Measurements from ENCODE around the gene SERTAD4.
A peak's percentile ranks its signal among the peaks of the same experiment; 100 is the strongest.

The SERTAD4 gene

GRCh38 chr1:210233495-210234328 lies 1.1 kb downstream of the SERTAD4 start:
- H2BK15ac ChIP-seq (replicated peaks; ENCODE audit: low read depth): no peak overlapping the region
- H2BK120ac ChIP-seq (ENCODE audit: low read depth, low read length): peak overlapping the region; percentile 23
- peak overlapping the region; percentile 78 for H3K9ac ChIP-seq (ENCODE audit: low read length)
- peak; percentile 75 for DNase-seq
- no peak overlapping the region for H3K4ac ChIP-seq (ENCODE audit: low read depth, low read length)
- peak overlapping the region; percentile 89 for H3K23ac ChIP-seq (ENCODE audit: low read length)
- H3K4me2 ChIP-seq (ENCODE audit: low read length): peak overlapping the region; percentile 83
- peak overlapping the region; percentile 9 for H3K18ac ChIP-seq (ENCODE audit: low read length)
- no peak overlapping the region for H4K8ac ChIP-seq (ENCODE audit: low read depth, low read length)
- H3K56ac ChIP-seq (ENCODE audit: low read length): peak overlapping the region; percentile 93
- no peaks in the 10 kb centered on the region for H3K79me1 ChIP-seq (ENCODE audit: low read length)
- H3K27me3 ChIP-seq (ENCODE audit: insufficient read depth, low read length, poor library complexity): no peaks in the 10 kb centered on the region
- H3K4me1 ChIP-seq (ENCODE audit: control insufficient read depth, low read depth, low read length): peaks cover 3% of the 10 kb centered on the region
- WGBS (ENCODE audit: extremely low coverage, insufficient coverage, low lambda C conversion rate): no CpG with 5 or more reads among the region's 61 CpGs
- H3K27ac ChIP-seq (ENCODE audit: low read depth, low read length): peak overlapping the region; percentile 83
- H2AK5ac ChIP-seq (ENCODE audit: low read length): no peak overlapping the region
- H3K79me2 ChIP-seq (ENCODE audit: control insufficient read depth, insufficient read depth, low read length): no peaks in the 10 kb centered on the region
- H3K4me3 ChIP-seq (ENCODE audit: low read length): peak overlapping the region; percentile 70
- no peak overlapping the region for H2BK5ac ChIP-seq (ENCODE audit: low read length)
- H4K5ac ChIP-seq (ENCODE audit: low read length): no peak overlapping the region
- H3K36me3 ChIP-seq (ENCODE audit: control insufficient read depth, insufficient read depth, low read length): no peaks in the 10 kb centered on the region

DNA sequence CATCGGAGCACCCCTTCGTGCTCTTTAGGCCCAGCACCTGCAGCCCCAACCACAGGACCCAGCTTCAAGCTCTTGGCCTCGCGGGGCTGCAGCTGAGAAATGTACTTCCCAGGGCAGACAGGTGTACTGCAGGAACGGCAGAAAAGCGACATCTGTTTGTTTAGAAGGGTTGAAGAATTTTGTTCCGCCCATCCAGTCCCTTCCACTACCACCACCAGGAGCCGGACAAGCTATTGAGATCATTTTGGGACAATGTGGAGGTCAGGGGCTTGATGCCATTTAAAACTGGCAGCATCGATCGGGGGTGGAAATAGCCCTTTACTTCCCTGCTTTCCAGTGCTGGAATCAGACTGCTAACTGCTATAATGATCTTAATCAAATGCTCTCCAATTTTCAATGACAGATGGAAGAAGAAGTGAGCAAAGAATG lies 1.7 kb downstream of the SERTAD4 start:
- Histone ChIP-seq H3K56ac (ENCODE audit: low read length) (peak overlapping the region; percentile 81), H3K27me3 (ENCODE audit: insufficient read depth, low read length, poor library complexity) (no peaks in the 10 kb centered on the region), H2AK5ac (ENCODE audit: low read length) (no peak overlapping the region), H3K18ac (ENCODE audit: low read length) (no peak overlapping the region), H2BK15ac (replicated peaks; ENCODE audit: low read depth) (no peak overlapping the region), H3K79me1 (ENCODE audit: low read length) (no peaks in the 10 kb centered on the region), H4K8ac (ENCODE audit: low read depth, low read length) (no peak overlapping the region), H3K4ac (ENCODE audit: low read depth, low read length) (no peak overlapping the region), H2BK5ac (ENCODE audit: low read length) (no peak overlapping the region), H3K36me3 (ENCODE audit: control insufficient read depth, insufficient read depth, low read length) (no peaks in the 10 kb centered on the region), H3K4me2 (ENCODE audit: low read length) (peak overlapping the region; percentile 83), H2BK120ac (ENCODE audit: low read depth, low read length) (no peak overlapping the region), H4K5ac (ENCODE audit: low read length) (no peak overlapping the region), H3K27ac (ENCODE audit: low read depth, low read length) (no peak overlapping the region), H3K79me2 (ENCODE audit: control insufficient read depth, insufficient read depth, low read length) (no peaks in the 10 kb centered on the region), H3K23ac (ENCODE audit: low read length) (no peak overlapping the region), H3K4me3 (ENCODE audit: low read length) (no peak overlapping the region), H3K4me1 (ENCODE audit: control insufficient read depth, low read depth, low read length) (peaks cover 3% of the 10 kb centered on the region), H3K9ac (ENCODE audit: low read length) (peak overlapping the region; percentile 38)
- no CpG with 5 or more reads among the region's 10 CpGs for WGBS (ENCODE audit: extremely low coverage, insufficient coverage, low lambda C conversion rate)
- no peak for DNase-seq

- no peak overlapping the region for H3K27ac ChIP-seq (ENCODE audit: low read depth, low read length)
- no peak overlapping the region for H2AK5ac ChIP-seq (ENCODE audit: low read length)
- H3K56ac ChIP-seq (ENCODE audit: low read length): no peak overlapping the region
- H2BK120ac ChIP-seq (ENCODE audit: low read depth, low read length): no peak overlapping the region
- no CpG with 5 or more reads among the region's 3 CpGs for WGBS (ENCODE audit: extremely low coverage, insufficient coverage, low lambda C conversion rate)
- H2BK15ac ChIP-seq (replicated peaks; ENCODE audit: low read depth): no peak overlapping the region
- no peak overlapping the region for H3K9ac ChIP-seq (ENCODE audit: low read length)
- no peak overlapping the region for H2BK5ac ChIP-seq (ENCODE audit: low read length)
- H3K79me2 ChIP-seq (ENCODE audit: control insufficient read depth, insufficient read depth, low read length): no peaks in the 10 kb centered on the region
- H3K4ac ChIP-seq (ENCODE audit: low read depth, low read length): no peak overlapping the region
- H3K18ac ChIP-seq (ENCODE audit: low read length): no peak overlapping the region
- H4K8ac ChIP-seq (ENCODE audit: low read depth, low read length): no peak overlapping the region
- no peaks in the 10 kb centered on the region for H3K79me1 ChIP-seq (ENCODE audit: low read length)
- H3K4me3 ChIP-seq (ENCODE audit: low read length): no peak overlapping the region
- no peak overlapping the region for H3K23ac ChIP-seq (ENCODE audit: low read length)
- no peak overlapping the region for H4K5ac ChIP-seq (ENCODE audit: low read length)
- H3K4me1 ChIP-seq (ENCODE audit: control insufficient read depth, low read depth, low read length): peaks cover 3% of the 10 kb centered on the region
- H3K4me2 ChIP-seq (ENCODE audit: low read length): no peak overlapping the region
- no peaks in the 10 kb centered on the region for H3K27me3 ChIP-seq (ENCODE audit: insufficient read depth, low read length, poor library complexity)
- no peaks in the 10 kb centered on the region for H3K36me3 ChIP-seq (ENCODE audit: control insufficient read depth, insufficient read depth, low read length)
- DNase-seq: no peak
These were observed 2.9 kb downstream of the SERTAD4 start for GRCh38 chr1:210235363-210236053.

GRCh38 chr1:210236386-210236839 lies 3.8 kb downstream of the SERTAD4 start:
- Histone ChIP-seq H3K79me1 (ENCODE audit: low read length) (no peaks in the 10 kb centered on the region), H3K4me2 (ENCODE audit: low read length) (no peak overlapping the region), H2BK5ac (ENCODE audit: low read length) (no peak overlapping the region), H3K18ac (ENCODE audit: low read length) (no peak overlapping the region), H3K4me1 (ENCODE audit: control insufficient read depth, low read depth, low read length) (peaks cover 3% of the 10 kb centered on the region), H3K56ac (ENCODE audit: low read length) (peak overlapping the region; percentile 2), H3K27me3 (ENCODE audit: insufficient read depth, low read length, poor library complexity) (no peaks in the 10 kb centered on the region), H2BK15ac (replicated peaks; ENCODE audit: low read depth) (no peak overlapping the region), H3K9ac (ENCODE audit: low read length) (no peak overlapping the region), H3K23ac (ENCODE audit: low read length) (no peak overlapping the region), H3K27ac (ENCODE audit: low read depth, low read length) (no peak overlapping the region), H3K4ac (ENCODE audit: low read depth, low read length) (no peak overlapping the region), H3K4me3 (ENCODE audit: low read length) (no peak overlapping the region), H3K36me3 (ENCODE audit: control insufficient read depth, insufficient read depth, low read length) (no peaks in the 10 kb centered on the region), H3K79me2 (ENCODE audit: control insufficient read depth, insufficient read depth, low read length) (no peaks in the 10 kb centered on the region), H4K8ac (ENCODE audit: low read depth, low read length) (no peak overlapping the region), H2AK5ac (ENCODE audit: low read length) (no peak overlapping the region), H4K5ac (ENCODE audit: low read length) (no peak overlapping the region), H2BK120ac (ENCODE audit: low read depth, low read length) (no peak overlapping the region)
- no peak for DNase-seq
- no CpG with 5 or more reads among the region's 4 CpGs for WGBS (ENCODE audit: extremely low coverage, insufficient coverage, low lambda C conversion rate)

- no peak overlapping the region for H4K5ac ChIP-seq (ENCODE audit: low read length)
- peak overlapping the region; percentile 2 for H3K56ac ChIP-seq (ENCODE audit: low read length)
- H4K8ac ChIP-seq (ENCODE audit: low read depth, low read length): no peak overlapping the region
- H3K27me3 ChIP-seq (ENCODE audit: insufficient read depth, low read length, poor library complexity): no peaks in the 10 kb centered on the region
- H2BK120ac ChIP-seq (ENCODE audit: low read depth, low read length): no peak overlapping the region
- H3K79me1 ChIP-seq (ENCODE audit: low read length): no peaks in the 10 kb centered on the region
- H3K36me3 ChIP-seq (ENCODE audit: control insufficient read depth, insufficient read depth, low read length): no peaks in the 10 kb centered on the region
- no peak overlapping the region for H3K27ac ChIP-seq (ENCODE audit: low read depth, low read length)
- peaks cover 3% of the 10 kb centered on the region for H3K4me1 ChIP-seq (ENCODE audit: control insufficient read depth, low read depth, low read length)
- H3K23ac ChIP-seq (ENCODE audit: low read length): no peak overlapping the region
- no peak overlapping the region for H2BK5ac ChIP-seq (ENCODE audit: low read length)
- no peak overlapping the region for H3K4me3 ChIP-seq (ENCODE audit: low read length)
- H2BK15ac ChIP-seq (replicated peaks; ENCODE audit: low read depth): no peak overlapping the region
- no peak for DNase-seq
- WGBS (ENCODE audit: extremely low coverage, insufficient coverage, low lambda C conversion rate): no CpG with 5 or more reads among the region's 10 CpGs
- no peak overlapping the region for H3K4me2 ChIP-seq (ENCODE audit: low read length)
- H3K4ac ChIP-seq (ENCODE audit: low read depth, low read length): no peak overlapping the region
- H3K9ac ChIP-seq (ENCODE audit: low read length): no peak overlapping the region
- H3K79me2 ChIP-seq (ENCODE audit: control insufficient read depth, insufficient read depth, low read length): no peaks in the 10 kb centered on the region
- no peak overlapping the region for H2AK5ac ChIP-seq (ENCODE audit: low read length)
- H3K18ac ChIP-seq (ENCODE audit: low read length): no peak overlapping the region
These were observed 4.3 kb downstream of the SERTAD4 start for GRCh38 chr1:210236840-210237409.
